ENCODE measurements around the gene CACNB1.

CACNB1 gene

GRCh38 chr17:39219647-39220154 lies 22.2 kb upstream of the CACNB1 start:
- H3K4me3 ChIP-seq (ENCODE audit: low read depth, low read length): no peak overlapping the region
- no peak for TF ChIP-seq CTCF (IDR thresholded peaks at IDR 0.05; ENCODE audit: control insufficient read depth, extremely low read depth, insufficient read depth)
- DNase-seq (ENCODE audit: low read depth): no peak

- no peak for DNase-seq (ENCODE audit: low read depth)
- TF ChIP-seq CTCF (IDR thresholded peaks at IDR 0.05; ENCODE audit: control insufficient read depth, extremely low read depth, insufficient read depth): no peak
- H3K4me3 ChIP-seq (ENCODE audit: low read depth, low read length): no peak overlapping the region
These were observed 21.4 kb upstream of the CACNB1 start for GRCh38 chr17:39218906-39219305.

GRCh38 chr17:39217734-39218369 lies 20.4 kb upstream of the CACNB1 start:
- no peak for DNase-seq (ENCODE audit: low read depth)
- no peak for TF ChIP-seq CTCF (IDR thresholded peaks at IDR 0.05; ENCODE audit: control insufficient read depth, extremely low read depth, insufficient read depth)
- no peak overlapping the region for H3K4me3 ChIP-seq (ENCODE audit: low read depth, low read length)

GRCh38 chr17:39213852-39214251 lies 16.4 kb upstream of the CACNB1 start:
- no peak overlapping the region for H3K4me3 ChIP-seq (ENCODE audit: low read depth, low read length)
- no peak for TF ChIP-seq CTCF (IDR thresholded peaks at IDR 0.05; ENCODE audit: control insufficient read depth, extremely low read depth, insufficient read depth)
- DNase-seq (ENCODE audit: low read depth): no peak

- no peak for TF ChIP-seq CTCF (IDR thresholded peaks at IDR 0.05; ENCODE audit: control insufficient read depth, extremely low read depth, insufficient read depth)
- no peak overlapping the region for H3K4me3 ChIP-seq (ENCODE audit: low read depth, low read length)
- no peak for DNase-seq (ENCODE audit: low read depth)
These were observed 15.5 kb upstream of the CACNB1 start for GRCh38 chr17:39212841-39213480.

- no peak for DNase-seq (ENCODE audit: low read depth)
- no peak for TF ChIP-seq CTCF (IDR thresholded peaks at IDR 0.05; ENCODE audit: control insufficient read depth, extremely low read depth, insufficient read depth)
- H3K4me3 ChIP-seq (ENCODE audit: low read depth, low read length): no peak overlapping the region
These were observed 14.8 kb upstream of the CACNB1 start for GRCh38 chr17:39212195-39212810.
